A204.1 (cell line): ENCODE measurements around the gene WDR18.

ENCODE experiments used
- FAIRE-seq: peaks from 2 replicates; lab custom pipeline; 2012; peaks lifted over from hg19 to GRCh38; lab: Jason Lieb, UNC

Gene WDR18, protein sequence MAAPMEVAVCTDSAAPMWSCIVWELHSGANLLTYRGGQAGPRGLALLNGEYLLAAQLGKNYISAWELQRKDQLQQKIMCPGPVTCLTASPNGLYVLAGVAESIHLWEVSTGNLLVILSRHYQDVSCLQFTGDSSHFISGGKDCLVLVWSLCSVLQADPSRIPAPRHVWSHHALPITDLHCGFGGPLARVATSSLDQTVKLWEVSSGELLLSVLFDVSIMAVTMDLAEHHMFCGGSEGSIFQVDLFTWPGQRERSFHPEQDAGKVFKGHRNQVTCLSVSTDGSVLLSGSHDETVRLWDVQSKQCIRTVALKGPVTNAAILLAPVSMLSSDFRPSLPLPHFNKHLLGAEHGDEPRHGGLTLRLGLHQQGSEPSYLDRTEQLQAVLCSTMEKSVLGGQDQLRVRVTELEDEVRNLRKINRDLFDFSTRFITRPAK

DNA sequence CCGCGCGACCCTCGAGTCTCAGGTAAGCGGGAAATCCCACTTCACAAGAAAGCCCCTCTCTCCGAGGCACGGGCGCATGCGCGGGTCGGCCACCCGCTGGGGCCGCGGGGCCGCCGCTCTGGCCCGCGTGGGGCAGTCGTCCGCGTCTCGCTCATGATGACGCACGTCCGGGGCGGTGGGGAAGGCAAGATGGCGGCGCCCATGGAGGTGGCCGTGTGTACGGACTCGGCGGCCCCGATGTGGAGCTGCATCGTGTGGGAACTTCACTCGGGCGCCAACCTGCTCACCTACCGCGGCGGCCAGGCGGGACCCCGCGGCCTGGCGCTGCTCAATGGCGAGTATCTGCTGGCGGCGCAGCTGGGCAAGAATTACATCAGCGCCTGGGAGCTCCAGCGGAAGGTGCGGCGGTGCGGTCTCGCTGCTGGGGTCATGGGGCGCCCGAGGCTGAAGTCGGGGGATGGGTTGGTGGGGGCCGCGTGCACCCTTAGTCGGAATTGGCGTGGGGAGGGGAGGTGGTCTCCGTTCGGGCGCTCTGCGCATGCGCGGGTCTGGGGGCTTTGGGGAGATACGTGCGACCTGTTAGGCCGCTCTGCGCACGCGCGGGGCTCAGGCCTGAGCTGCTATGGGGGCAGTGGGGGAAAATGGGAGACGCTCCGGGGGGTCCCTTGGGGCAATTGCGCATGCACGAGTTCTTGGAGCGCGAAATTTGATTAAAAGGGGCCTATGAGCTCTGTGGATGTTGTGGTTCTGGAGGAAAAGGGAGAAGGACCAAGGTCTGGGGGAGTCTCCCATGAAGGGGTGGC is at the start of gene WDR18:
TSS of gene WDR18 (plus strand) at position 181 of the 803 bp plus-strand sequence. CDS start at position 190, 9 bp downstream.
- FAIRE-seq, result no peak

DNA sequence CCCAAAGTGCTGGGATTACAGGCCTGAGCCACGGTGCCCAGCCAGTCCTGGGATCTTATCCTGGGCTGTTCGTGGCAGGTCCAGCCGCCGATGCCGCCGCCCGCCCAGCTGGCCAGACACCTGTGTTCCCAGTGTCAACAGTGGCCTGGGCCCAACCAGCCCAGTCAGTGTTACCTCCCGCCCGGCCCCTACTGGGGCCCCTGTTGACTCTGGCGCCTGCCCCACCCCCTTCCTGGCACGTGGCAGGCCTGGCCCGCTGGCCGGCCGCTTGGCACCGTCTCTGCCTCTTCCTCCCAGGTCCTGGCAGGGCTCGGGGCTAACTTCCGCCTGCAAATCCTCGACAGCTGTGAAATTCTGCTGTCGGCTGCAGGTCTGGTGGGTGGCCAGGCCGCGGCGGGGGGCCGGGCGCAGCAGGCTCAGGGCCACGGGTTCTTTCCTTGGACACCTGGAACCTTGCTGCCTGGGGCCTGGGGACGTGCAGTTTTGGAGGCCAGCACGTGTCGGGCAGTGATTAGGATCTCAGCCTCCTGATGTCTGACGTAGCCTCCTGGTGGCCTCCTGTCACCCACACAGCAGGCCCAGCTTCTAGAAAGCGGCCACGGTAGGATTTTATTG is 49.2 kb upstream of the WDR18 start:
- FAIRE-seq, result no peak

DNA sequence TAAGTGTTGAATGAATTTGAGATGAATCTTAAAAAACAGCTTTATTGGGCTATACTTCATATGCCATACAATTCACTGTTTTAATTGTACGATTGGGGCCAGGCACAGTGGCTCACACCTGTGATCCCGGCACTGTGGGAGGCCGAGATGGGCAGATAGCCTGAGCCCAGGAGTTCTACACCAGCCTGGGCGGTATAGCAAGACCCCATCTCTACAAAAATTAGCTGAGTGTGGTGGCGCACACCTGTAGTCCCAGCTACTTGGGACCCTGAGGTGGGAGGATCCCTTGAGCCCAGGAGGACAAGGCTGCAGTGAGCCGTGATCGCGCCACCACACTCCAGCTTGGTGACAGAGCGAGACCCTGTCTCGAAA is 48.0 kb upstream of the WDR18 start:
- FAIRE-seq, result no peak

DNA sequence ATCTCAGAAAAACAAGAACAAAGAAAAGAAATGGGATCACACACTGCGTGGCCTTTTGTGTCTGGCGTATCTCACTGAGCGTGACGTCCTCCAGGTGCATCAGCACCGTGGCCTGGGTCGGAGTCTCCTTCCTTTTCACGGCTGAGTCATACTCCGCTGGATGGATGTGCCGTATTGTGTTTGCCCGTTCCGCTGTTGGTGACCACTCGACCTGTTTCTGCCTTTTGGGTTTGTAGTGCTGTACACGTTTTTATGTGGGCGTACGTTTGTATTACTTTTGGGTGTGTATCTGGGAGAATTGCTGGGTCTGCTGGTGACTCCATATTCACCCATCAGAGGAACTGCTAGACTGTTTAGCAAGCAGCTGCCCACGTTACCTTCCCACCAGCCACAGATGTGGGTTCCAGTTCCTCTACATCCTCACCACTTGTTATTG is 46.9 kb upstream of the WDR18 start:
- no peak for FAIRE-seq

DNA sequence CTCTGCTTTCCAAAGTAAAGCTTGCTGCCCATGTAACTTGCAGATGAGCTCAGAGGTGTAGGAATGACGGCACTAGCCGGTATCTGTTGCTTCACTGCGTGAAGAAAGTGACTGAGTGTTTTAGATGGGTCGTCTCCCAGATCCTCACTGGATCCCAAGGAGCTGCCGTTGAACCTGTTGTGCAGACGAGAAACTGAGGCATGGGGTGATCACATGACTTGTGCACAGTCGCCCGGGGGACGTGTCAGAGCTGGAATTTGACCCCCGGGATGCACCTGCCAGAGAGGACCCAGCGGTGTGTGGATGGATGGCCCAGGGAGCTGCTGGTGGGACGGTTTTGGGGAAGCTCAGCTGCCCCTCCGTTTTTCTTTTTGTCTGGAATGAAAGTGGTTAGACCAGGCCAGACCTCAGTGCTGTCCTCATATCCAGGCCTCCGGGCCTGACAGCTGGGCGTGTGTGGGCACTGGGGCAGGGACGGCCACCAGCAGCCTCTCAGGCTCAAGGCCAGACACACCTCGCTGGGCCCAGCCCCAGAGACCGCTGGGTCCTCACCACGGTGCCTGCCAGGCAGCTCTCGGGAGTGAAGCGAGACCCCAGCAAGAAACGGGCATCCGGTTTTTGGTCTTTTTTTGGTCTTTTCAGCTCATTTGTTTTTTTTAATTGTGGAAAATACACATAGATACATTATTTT is 45.8 kb upstream of the WDR18 start:
- no peak for FAIRE-seq

DNA sequence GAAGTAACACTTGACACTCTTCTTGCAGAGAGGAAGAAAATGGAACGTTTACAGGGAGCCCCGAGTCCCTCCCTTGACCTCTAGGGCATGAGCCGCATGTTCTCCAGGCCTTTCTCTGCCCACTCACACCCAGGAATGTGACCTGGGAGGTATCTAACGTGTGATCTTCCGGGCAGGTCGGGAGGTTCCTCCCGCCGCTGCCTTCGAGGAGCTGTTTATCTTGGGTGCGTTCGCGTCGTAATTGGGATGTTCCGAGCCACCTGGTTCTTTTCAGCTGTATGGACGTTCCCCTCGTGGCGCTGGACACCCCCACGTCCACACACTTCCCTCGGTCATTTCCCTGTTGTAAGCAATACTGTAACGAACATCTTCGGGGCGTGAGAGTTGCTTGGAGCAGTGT is 44.7 kb upstream of the WDR18 start:
- FAIRE-seq, result no peak

DNA sequence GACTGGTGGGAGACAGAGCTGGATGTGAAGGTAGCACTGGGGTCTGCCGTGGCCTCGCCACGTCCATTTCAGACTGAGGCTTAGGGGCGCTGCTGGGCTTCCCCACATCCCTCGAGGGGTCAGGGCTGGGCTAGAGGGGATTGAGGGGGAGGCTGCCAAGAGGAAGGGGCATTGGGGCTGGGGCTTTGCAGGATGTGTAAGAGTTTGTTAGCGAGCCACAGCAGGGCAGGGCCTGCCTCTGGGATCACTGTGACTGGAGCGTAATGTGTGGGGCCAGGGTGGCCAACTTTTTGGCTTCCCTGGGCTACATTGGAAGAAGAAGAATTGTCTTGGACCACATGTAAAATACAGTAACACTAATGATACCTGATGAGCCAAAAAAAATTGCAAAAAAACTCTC is 44.2 kb upstream of the WDR18 start:
- FAIRE-seq, result no peak

DNA sequence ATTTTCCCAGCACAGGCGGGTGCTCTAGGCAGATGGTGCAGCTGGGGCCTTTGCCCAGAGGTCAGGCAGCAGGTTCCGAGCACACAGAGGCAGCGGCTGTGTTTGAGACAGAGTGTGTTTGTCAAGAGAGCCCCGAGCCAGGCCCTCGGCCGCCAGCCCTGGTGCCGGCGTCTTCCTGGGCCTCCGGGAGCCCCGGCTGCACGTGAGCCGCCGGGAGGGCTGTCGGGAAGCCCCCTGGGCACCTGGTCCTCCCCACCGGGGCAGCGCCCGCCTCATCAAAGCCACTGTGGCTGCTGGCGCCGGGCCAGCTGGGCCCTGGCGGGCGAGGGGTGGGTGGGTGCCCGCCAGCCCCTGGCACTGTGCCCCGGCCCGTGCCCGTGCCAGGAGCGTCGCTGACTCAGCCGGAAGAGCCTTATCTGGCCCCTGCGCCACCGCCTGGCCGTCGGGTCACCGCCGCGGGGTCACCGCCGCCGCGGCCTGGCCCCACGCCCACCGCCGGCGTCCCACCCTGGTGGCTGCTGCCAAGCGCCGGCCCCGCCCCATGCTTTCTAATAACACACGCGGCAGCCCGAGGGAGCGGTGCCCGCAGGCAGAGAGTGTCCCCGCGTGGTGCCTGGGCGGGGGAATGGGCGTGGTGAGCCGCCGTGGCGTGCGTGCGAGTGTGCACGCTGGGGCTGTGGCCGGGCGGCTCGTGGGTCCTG is 43.4 kb upstream of the WDR18 start:
- FAIRE-seq, result no peak

DNA sequence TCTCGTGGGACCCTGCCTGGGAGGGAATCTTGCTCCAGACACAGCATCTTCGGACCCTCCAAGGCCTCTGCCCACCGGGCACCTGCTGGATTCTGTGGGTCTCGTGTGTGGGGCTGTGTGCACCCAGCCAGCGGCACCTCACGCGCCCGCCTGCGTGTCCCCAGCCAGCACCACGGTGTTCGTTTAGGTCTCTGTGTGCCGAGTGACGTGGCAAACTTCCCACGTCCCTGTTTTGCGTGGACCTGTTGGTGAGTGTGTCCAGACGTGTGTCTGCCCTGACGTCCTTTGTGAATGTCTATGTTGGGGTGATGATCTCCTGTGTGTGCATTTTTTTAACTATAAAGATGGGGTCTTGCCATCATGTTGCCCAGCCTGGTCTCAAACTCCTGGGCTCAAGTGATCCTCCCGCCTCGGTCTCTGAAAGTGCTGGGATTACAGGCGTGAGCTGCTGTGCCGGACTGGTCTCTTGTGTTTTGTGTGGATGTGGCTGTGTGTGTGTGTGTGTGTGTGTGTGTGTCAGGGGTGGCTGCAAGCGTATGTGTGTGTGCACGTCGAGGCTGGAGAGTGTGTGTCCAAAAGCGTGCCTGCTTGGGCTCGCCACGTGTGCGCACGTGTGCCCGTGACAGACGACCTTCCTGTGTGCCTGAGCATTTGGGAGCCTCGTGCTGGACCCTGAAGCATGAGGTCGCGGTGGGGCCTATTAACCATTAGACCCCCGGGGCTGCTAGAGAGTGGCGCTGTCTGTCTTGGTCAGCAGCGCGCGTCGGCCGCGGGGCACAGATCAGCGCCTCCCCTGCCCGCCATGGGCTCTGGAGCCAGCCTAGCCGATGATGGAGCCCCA is 42.6 kb upstream of the WDR18 start:
- FAIRE-seq, result no peak

DNA sequence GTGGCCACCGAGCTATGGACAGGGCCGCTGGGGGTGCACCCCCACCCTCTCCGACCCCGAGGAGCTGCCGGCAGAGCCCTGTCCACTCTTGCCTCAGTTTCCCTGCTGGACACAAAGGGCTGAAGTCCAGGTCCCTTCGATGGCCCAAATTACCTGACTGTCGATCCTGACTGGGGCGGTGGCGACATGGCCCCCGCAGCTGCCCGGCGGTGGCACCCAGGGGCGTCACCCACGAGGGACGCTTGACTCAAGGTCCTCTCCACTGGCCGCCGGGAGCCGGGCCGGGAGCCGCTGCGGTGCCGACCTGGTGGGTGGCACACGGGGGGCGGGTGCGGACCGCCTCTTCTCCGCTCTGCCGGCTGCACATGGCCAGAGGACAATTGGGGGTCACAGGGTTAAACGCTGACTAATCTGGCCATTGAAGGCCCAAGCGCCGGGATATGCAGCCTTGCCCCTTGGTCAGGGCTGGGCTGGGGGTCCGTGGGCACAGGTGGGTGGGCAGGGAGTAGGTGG is 42.0 kb upstream of the WDR18 start:
- no peak for FAIRE-seq

DNA sequence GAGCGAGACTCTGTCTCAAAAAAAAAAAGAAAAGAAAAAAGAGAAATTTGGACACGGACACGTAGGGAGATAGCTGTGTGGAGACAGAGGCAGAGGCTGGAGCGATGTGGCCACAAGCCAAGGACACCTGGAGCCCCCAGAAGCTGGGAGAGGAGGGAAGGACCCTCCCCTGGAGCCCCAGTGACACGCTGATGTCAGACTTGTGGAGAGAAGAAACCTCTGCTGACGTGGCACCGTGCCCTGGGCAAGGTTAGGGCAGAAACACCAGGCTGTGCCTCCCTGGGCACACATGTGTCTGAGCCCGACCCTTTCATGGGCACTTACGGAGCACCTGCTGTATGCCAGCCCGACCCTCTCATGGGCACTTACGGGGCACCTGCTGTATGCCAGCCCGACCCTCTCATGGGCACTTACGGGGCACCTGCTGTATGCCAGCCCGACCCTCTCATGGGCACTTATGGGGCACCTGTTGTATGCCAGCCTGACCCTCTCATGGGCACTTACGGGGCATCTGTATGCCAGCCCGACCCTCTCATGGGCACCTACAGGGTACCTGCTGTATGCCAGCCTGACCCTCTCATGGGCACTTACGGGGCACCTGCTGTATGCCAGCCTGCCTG is 40.5 kb upstream of the WDR18 start:
- no peak for FAIRE-seq

DNA sequence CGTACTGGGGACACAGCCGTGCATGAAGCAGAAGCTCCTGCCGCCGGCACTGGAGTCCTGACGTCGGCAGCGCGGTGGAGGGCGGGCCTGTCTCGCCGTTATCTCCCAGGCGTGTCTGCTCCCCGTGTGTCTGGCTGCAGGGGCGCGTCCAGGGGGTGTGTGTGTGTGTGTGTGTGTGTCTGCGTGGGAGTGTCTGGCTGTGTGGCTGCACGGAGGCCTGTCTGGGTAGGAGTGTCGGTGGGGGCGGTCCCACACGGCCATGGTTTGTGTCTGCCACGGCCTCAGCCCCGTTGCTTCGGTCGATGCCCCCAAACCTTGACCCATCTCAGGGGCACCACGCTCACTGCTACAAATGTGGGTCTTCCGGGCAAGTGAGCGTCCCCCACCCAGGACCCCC is 40.0 kb upstream of the WDR18 start:
- no peak for FAIRE-seq

DNA sequence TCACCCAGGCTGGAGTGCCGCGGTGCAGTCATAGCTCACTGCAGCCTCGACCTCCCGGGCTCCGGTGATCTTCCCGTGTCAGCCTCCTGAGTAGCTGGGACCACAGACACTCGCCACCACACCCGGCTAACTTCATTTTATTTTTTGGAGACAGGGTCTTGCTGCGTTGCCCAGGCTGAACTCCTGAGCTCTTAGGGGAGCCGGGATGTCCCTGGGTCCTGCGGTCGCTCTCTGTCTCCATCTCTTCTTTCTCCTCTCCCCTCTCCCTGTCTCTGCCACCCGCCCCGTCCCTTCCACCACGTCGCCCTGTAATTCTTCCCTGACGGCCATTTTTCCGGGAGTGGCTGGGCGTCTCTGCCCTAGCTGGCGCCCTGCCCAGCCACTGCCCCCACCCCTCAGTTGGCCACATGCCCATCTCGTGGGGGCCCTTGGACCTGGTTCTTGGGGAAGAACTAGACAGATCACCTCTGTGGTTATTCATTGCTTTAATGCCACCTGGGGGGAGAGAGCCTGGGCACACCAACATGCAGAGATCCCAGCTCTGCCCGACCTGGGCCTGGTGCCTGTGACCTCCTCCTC is 39.4 kb upstream of the WDR18 start:
- FAIRE-seq, result no peak

DNA sequence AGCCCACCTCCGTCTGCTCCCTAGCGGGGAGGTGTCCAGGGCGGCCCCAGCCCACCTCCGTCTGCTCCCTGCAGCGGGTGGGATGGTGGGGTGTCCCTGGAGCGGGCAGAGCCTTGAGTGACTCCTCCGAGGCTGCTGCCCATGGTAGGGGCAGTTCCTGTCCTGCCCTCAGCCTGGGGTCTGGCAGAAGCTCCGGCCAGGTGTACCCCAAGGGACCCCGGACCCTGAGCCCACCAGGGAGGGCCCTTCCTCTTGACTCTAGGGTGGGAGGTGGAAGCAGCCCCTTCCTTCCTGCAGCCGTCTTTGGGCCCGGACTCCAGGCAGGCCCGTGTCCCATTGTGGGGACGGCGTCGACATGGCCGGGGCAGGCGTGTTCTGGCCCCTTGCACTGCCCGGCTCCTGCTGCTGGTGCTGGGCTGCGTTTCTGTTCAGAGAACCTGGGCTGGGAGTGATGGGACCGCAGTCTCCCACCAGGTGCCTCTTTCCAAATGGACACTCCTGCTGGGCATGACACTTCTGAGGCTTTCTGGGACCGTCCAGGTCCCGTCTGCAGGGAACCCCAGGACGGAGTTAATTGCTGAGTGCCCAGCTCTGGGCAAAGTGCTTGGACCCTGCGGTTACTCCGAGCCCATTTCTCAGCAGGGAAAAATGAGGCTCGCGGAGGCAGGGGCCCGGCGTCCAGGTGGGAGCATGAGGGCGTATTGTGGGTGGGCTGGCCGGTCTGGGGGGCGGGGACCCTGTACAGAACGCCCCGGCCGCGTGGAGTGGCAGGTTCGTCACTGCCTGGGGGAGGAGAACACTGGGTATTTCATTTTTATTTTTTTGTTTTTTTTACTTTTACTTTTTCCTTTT is 38.5 kb upstream of the WDR18 start:
- no peak for FAIRE-seq

DNA sequence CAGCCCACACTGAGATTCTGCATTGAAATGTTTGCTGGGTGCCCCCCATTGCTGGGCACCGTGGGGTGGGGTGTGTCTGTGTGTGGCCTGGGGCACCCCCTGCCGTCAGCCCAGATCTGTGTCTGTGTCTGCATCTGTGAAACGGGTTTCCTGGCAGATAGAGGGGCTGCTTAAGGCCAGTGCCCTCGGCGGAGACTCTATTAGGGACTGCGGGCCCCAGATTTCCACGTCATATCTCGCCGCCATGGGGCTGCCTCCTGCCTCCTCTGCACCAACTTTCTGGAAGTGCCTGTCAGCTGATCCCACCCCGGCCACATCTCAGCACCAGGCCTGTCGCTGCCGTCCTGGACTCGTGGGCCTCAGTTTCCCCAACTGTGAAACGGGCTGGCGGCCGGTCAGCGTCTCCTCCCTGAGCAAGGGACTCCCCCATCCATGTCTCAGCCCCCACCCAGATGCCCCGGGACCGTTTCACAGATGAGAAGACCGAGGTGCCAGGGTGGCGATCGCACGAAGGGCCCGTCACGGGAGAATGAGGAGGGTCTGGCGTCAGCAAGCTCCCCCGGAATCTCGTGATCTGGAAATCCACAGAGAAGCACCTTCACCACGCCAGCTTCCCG is 36.9 kb upstream of the WDR18 start:
- FAIRE-seq, result no peak

DNA sequence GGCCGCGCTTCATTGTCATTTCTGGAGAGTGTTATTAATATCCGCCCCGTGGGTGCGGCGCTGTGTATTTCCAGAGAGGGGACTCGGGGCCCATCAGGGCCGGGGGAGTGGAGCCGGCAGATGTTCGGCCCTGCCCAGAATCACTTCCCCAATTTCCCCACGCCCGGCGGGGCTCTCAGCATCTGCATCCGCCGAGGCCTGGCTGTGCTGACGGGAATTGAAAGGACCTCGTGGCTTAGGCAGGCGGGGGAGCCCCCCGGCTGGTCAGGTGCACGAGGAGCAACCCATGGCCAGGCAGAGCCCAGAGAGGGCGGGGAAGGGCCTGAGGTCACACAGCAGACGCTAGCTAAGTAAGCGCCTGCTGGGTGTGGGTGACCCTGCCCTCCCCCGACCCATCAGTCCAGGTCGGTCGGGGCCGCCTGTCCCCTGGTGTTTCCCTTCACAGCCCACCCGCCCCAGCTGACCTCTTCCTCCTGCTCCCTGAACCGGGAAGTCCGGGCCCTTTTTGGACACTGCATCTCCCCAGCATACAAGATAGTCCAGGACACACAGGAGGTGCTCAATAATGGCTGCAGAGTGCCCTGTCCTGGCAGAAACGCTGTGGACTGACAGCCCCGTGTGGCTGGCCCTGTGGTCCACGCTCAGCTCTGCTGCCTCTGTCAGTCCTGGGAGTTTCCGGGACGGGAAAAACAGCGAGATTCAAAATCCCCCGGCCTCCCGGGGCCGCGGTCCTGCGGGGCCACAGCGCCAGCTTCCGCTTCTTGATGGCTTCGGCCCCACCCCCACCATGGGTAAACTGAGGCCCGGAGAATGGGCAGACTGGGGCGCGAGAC is 36.2 kb upstream of the WDR18 start:
- FAIRE-seq, result no peak

DNA sequence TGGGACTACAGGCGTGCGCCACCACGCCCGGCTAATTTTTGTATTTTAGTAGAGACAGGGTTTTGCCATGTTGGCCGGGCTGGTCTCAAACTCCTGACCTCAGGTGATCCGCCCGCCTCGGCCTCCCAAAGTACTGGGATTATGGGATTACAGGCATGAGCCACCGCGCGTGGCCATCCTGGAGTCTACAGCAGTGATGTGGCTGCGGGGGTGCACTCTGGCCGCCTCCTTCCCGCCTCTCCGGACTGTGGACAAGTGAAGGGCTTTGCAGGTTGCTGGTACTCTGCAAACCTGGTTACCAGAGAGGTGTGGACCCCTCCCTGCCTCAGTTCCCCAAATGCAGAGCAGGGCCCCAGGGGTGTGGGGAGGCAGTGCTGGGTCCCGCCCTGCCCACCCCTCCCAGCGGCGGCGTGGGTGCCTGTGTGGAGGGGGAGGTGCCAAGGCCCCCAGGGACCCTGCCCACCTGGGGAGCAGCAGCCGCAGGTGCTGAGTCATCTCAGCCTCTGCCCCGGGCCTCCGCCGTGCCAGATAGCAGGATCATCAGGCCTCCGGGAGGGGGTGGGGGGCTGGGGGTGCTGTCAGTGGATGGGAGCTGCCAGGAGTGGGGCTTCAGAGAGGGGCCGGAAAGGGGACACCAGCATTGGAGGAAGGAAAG is 35.2 kb upstream of the WDR18 start:
- FAIRE-seq, result no peak
